Measurements from ENCODE around the gene HINT2. TPM values are rescaled to one million over a fixed set of nuclear protein-coding genes. Genes with fewer than 3 reads are reported as not detected.
A peak's percentile ranks its signal among the peaks of the same experiment; 100 is the strongest.

The HINT2 gene
- total RNA-seq, 2 donors from 2014 or later = 27.2 to 51.8 TPM

DNA sequence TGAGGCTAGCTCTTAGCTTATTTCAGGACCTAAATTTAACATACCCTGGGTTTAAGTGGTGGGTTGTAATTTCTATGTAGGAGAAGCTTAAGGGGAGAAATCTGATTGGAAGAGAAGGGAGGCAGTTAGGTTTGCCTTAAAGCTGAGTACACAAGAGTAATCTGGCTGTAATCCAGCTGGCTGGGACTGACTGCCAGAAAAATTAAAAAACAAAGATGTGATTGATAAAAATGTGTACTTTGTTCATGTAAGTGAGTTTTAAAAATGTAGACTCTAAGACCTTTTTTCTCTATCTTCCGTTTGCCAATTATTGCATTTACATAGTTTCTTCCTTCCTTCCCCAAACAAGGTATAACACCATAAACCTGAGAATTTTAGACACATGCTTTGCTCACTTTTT lies 43.3 kb downstream of the HINT2 start:
- ATAC-seq = no peak
- H3K27ac Mint-ChIP-seq = no peak overlapping the region

DNA sequence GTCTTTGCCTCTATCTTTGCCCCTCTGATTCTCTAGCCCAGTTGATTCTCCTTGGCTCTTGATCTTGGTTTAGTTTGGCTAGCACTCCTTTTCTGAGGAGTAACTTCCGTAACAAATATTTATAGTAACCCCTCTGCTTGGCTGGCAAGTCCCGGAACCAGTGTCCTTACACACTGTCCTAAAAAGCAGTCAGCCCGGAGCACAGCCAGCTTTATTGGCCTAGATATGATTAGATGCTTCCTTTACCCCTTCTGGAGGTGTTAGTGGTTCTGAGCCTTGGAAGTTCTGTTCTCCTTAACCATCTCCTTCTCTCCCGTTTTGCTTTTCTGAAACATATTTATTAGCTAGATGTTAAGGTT lies 43.8 kb downstream of the HINT2 start:
- Mint-ChIP-seq H3K27ac (no peak overlapping the region), H3K36me3 (no peaks in the 10 kb centered on the region), H3K9me3 (no peaks in the 10 kb centered on the region)
- ATAC-seq = no peak
- DNase-seq (ENCODE audit: low spot score in 2 of 2) = no peak

More for the DNA sequence above, 43.3 kb downstream of the HINT2 start:
- Mint-ChIP-seq H3K36me3 (no peaks in the 10 kb centered on the region), H3K9me3 (no peaks in the 10 kb centered on the region)
- DNase-seq (ENCODE audit: low spot score in 2 of 2) = no peak

DNA sequence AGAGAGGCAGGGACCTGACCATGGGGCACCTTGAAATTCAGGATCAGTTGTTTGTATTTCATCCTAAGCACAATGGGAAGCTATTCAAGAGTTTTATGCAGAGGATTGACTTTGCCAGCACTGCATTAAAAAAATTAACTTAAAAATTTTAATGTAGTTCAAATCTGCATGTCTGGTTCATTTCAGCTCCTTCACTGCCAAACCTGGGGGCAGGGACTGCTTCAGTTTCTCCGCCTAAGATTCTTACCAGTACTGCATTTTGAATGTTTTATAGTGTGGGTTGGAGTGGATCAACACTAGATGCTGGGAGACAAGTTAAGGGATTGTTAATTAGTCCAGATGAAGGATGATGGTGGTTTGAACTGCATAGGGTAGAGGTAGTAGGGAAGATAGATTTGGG lies 45.1 kb downstream of the HINT2 start:
- no peaks in the 10 kb centered on the region for H3K9me3 Mint-ChIP-seq
- no peak for DNase-seq (ENCODE audit: low spot score in 2 of 2)
- no peak overlapping the region for H3K27ac Mint-ChIP-seq
- no peaks in the 10 kb centered on the region for H3K36me3 Mint-ChIP-seq
- ATAC-seq = no peak

DNA sequence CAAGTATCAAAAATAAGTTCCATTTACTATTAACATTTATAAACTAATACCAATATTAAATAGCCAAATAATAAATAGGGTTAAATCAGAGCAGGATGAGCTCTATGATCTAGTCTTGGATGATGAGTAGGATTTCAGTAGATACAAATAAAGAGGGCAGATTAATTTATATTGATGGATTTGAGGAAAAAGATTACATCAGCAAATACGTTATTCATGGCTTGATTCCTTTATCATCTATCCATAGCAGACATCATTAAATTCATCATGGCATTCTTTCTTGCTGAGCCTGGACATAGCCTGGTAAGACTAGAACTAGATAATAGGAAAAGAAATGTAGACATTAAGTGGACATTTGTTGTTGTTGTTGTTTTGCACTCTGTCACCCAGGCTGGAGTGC lies 47.4 kb downstream of the HINT2 start:
- ATAC-seq (no peak), DNase-seq (ENCODE audit: low spot score in 2 of 2) (no peak)
- Mint-ChIP-seq H3K27ac (no peak overlapping the region), H3K9me3 (no peaks in the 10 kb centered on the region), H3K36me3 (no peaks in the 10 kb centered on the region)

DNA sequence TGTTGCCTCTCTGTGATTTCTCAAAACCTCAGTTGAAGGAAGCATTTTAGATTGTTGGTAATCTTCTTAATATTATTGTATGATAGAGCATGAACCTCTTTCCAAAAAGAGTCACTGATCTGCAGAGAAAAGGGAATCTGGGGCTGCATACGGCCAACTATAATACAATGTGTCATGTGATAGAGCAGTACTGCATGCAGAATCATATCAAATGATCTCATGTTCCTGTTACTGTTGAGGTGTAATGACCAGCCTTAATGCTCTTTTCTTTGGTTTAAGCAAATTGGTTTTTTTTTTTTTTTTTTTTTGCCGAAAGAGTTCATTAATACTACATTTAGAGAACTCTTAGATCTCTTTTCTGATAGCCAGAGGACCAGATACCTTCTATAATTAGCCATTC lies 47.8 kb downstream of the HINT2 start:
- H3K36me3 Mint-ChIP-seq = no peaks in the 10 kb centered on the region
- ATAC-seq (no peak), DNase-seq (ENCODE audit: low spot score in 2 of 2) (no peak)
- no peaks in the 10 kb centered on the region for H3K9me3 Mint-ChIP-seq
- H3K27ac Mint-ChIP-seq = no peak overlapping the region

DNA sequence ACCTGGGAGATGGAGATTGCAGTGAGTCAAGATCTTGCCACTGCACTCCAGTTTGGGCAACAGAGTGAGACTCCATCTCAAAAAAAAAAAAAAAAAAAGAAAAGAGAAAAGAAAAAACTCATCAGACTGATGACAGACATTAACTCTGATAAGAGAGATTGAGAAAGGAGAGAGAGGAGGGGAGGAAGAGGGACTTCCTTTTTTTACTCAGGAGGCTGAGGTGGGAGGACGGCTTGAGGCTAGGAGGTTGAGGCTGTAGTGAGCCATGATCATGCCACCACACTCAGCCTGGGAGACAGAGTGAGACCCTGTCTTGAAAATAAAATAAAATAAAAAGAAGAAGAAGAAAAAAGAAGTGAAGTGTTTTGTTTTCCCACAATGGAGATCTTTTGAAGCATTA lies 51.0 kb downstream of the HINT2 start:
- no peak for DNase-seq (ENCODE audit: low spot score in 2 of 2)
- H3K9me3 Mint-ChIP-seq = no peaks in the 10 kb centered on the region

DNA sequence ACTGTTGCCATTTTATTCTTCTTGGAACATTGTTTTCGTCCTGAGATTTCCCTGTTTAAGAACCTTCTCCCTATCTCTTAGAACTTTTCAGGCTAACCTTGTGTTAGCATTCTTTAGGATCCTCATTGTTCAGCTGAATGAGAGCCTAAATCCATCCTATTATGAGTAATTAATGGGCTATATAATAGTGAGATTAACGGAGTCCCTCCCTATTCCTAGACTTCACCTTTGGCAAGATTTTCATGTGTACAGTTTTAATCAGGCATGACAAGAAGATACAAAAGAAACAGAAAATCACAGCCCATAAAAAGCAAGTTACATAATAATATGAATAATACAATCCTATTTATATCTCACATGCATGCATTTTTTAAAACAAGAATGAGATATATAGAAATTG lies 51.7 kb downstream of the HINT2 start:
- no peak for ATAC-seq
- Mint-ChIP-seq H3K36me3 (peaks cover 0 to 9% of the 10 kb centered on the region in 2 donors), H3K27ac (no peak overlapping the region), H3K9me3 (no peaks in the 10 kb centered on the region)
- no peak for DNase-seq (ENCODE audit: low spot score in 2 of 2)

More for the DNA sequence above, 51.0 kb downstream of the HINT2 start:
- ATAC-seq = no peak
- Mint-ChIP-seq H3K27ac (peak overlapping the region in 1 of 2 donors; percentile 90), H3K36me3 (peaks cover 0 to 9% of the 10 kb centered on the region in 2 donors)

Other genes starting within 250 kb of the HINT2 start
- 10 to 100 TPM; 19.4 to 61.3 TPM for gene TESK1, start 209.8 kb downstream of the HINT2 start, total RNA-seq
- 10 to 100 TPM; 11.1 to 16.7 TPM for gene CD72, start 196.6 kb downstream of the HINT2 start, total RNA-seq
- gene SIT1, start 164.1 kb downstream of the HINT2 start, total RNA-seq = 100 to 1,000 TPM in 1 of 2 donors, 10 to 100 TPM in 1; 67.8 to 122 TPM
- gene RMRP, start 157.0 kb downstream of the HINT2 start, total RNA-seq = 1,000 to 10,000 TPM; 3,566 to 7,483 TPM
- 10 to 100 TPM; 10.2 to 24.4 TPM for gene CCDC107, start 156.8 kb downstream of the HINT2 start, total RNA-seq
- 10 to 100 TPM; 21.6 to 22.8 TPM for gene ARHGEF39, start 149.8 kb downstream of the HINT2 start, total RNA-seq
- 1 to 10 TPM in 1 of 2 donors, under 1 TPM in 1; 0.73 to 1.1 TPM for gene CA9, start 141.1 kb downstream of the HINT2 start, total RNA-seq
- gene TPM2, start 125.1 kb downstream of the HINT2 start, total RNA-seq = 1 to 10 TPM; 5.2 to 9.3 TPM
- gene TLN1, start 82.8 kb downstream of the HINT2 start, total RNA-seq = 100 to 1,000 TPM; 234 to 334 TPM
- gene CREB3, start 82.4 kb downstream of the HINT2 start, total RNA-seq = 10 to 100 TPM; 22.8 to 25.3 TPM
- gene GBA2, start 65.8 kb downstream of the HINT2 start, total RNA-seq = 10 to 100 TPM; 23.4 to 57.6 TPM
- gene RGP1, start 65.8 kb downstream of the HINT2 start, total RNA-seq = 10 to 100 TPM; 18.4 to 35.1 TPM
- gene MSMP, start 60.8 kb downstream of the HINT2 start, total RNA-seq = under 1 TPM in 1 of 2 donors, not detected in 1; 0.46 TPM
- gene NPR2, start 23.5 kb downstream of the HINT2 start, total RNA-seq = 10 to 100 TPM in 1 of 2 donors, 1 to 10 TPM in 1; 6.8 to 16.2 TPM
- gene SPAG8, start 2.8 kb downstream of the HINT2 start, total RNA-seq = 1 to 10 TPM; 1.0 to 1.3 TPM
- not detected for gene FAM221B, start 13.7 kb upstream of the HINT2 start, total RNA-seq
- gene TMEM8B, start 14.2 kb upstream of the HINT2 start, total RNA-seq = 10 to 100 TPM in 1 of 2 donors, 1 to 10 TPM in 1; 4.0 to 11.2 TPM
- gene OR13J1, start 55.4 kb upstream of the HINT2 start, total RNA-seq = not detected
- gene HRCT1, start 91.2 kb upstream of the HINT2 start, total RNA-seq = not detected
- not detected for gene SPAAR, start 94.4 kb upstream of the HINT2 start, total RNA-seq
- gene OR2S2, start 143.1 kb upstream of the HINT2 start, total RNA-seq = not detected
- 1 to 10 TPM; 7.0 to 7.6 TPM for gene RECK, start 221.9 kb upstream of the HINT2 start, total RNA-seq

Data from activated naive CD4-positive, alpha-beta T cell treated with anti-CD3 and anti-CD28 coated beads, Interleukin-2, amount 50 U/mL, for 72 hours (primary cell).